Measurements from ENCODE around the gene PSMC6.
"Not testable (repeated sequence)": the region's sequence is repeated elsewhere in the genome, so short reads cannot be mapped to it uniquely, and the experiment has no call there.

Gene PSMC6

DNA sequence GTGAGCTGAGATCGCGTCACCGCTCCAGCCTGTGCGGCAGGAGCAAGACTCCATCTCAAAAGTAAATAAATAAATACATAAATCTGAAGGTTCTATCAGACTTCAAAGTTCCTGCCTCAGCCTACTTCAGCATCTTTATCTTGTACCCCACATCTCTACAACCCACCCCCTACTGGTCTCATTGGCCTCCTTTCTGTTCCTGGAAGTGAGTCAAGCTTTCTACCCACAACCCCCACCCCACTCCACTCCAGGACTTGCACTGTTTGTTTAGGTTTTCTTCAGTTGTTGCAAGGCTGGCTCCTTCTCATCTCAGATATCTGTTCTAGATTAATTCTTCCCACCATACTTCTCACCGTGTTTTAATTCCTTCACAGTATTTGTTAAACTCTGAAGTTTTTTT, 714 bp upstream of the PSMC6 start:
- H3K4me3 ChIP-seq (ENCODE audit: low read depth, low read length), result no peak overlapping the region
- in situ Hi-C loops (cut with HindIII; ENCODE audit: low sequenced_read_pairs), result no loop called here
- TF ChIP-seq, protein P1, sequence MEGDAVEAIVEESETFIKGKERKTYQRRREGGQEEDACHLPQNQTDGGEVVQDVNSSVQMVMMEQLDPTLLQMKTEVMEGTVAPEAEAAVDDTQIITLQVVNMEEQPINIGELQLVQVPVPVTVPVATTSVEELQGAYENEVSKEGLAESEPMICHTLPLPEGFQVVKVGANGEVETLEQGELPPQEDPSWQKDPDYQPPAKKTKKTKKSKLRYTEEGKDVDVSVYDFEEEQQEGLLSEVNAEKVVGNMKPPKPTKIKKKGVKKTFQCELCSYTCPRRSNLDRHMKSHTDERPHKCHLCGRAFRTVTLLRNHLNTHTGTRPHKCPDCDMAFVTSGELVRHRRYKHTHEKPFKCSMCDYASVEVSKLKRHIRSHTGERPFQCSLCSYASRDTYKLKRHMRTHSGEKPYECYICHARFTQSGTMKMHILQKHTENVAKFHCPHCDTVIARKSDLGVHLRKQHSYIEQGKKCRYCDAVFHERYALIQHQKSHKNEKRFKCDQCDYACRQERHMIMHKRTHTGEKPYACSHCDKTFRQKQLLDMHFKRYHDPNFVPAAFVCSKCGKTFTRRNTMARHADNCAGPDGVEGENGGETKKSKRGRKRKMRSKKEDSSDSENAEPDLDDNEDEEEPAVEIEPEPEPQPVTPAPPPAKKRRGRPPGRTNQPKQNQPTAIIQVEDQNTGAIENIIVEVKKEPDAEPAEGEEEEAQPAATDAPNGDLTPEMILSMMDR (IDR thresholded peaks at IDR 0.05; ENCODE audit: low read depth, low read length), result no peak
- DNase-seq (ENCODE audit: low read depth, low spot score), result no peak

DNA sequence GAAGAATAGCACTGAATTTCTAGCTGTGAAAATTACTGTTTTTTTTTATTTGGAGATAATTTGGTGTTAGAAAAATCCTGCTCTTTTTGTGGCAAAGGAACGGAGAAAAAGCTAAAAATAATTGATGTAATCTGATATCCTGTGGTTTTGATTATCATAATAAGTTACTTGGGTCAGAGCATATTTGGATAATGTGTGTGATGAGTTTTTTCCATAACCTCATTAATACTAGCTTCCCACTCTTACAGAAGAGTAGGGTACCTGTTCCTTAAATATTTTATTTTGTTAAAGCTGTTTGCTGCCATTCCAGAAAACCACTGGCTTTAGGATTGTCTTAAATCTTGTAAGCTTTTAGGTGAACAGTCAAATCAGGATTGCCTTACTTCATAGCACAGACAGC, 4.7 kb downstream of the PSMC6 start:
- no peak overlapping the region for H3K4me3 ChIP-seq (ENCODE audit: low read depth, low read length)
- DNase-seq (ENCODE audit: low read depth, low spot score), result no peak
- in situ Hi-C loops (cut with HindIII; ENCODE audit: low sequenced_read_pairs), result no loop called here
- TF ChIP-seq, protein P1 (IDR thresholded peaks at IDR 0.05; ENCODE audit: low read depth, low read length), result no peak

DNA sequence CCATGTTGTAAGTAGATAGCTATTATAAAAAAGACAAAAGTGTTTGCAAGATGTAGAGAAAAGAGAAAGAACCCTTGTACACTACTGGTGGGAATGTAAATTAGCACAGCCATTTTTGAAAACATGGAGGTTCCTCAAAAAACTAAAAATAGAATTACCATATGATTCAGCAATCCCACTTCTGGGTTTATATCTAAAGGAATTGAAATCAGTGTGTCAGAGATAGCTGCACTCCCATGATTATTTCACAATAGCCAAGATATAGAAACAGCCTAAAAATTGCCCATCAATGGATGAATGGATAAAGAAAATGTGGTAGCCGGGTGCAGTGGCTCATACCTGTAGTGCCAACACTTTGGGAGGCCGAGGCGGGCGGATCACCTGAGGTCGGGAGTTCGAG, 9.2 kb downstream of the PSMC6 start:
- DNase-seq (ENCODE audit: low read depth, low spot score), result no peak
- in situ Hi-C loops (cut with HindIII; ENCODE audit: low sequenced_read_pairs), result no loop called here
- H3K4me3 ChIP-seq (ENCODE audit: low read depth, low read length), result no peak overlapping the region
- TF ChIP-seq, protein P1 (IDR thresholded peaks at IDR 0.05; ENCODE audit: low read depth, low read length), result no peak

DNA sequence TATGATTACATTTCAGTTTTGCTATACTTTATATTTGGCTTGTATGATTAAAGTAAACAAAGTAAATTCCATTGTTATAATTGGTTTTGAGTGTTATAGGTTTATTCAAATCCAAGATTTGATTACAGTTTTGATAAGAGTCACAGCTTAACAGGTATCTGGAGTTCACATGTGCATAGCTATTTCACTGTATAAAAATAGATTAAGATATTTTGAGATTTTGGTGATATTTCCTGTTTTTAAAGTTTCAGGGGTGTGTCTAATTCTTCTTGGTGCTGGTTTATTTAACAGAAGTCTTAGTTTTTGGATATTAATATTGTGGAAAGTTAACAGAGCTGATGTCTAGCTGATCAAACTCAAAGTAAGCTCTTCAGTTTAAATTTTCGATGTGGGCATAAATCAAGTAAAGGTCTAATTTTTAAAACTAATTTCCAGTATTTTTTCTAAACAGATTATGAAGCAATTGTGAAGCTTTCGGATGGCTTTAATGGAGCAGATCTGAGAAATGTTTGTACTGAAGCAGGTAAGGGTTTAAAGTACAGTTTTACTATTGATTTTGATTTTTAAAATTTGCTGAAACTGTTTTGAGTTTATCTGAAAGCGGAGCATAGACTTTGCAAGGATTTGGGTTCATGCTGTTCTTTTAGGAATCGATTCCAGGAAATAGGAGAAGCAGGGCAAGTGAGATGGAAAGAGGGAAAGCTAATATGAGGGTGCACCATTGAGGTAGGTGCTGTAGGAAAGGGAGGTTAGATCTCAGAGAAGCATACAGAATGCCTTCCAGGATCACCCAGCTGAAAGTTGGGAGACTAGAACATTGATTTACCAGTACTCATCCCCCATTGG, 16.7 kb downstream of the PSMC6 start:
- TF ChIP-seq, protein P1 (IDR thresholded peaks at IDR 0.05; ENCODE audit: low read depth, low read length), result no peak

DNA sequence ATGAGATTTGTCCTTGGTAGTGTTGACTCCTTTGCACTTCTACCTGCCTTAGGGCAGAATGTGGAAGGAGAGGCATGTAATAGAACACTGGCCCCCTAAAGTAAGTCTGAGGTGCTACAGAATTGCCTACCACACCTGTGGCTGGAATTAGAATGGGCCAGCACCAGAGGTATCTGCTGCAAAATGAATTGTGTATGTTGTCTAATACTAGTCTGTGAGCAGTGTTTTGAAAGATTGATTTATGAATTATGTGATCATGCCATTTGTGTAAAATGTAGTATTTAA, 17.3 kb downstream of the PSMC6 start:
- no peak for DNase-seq (ENCODE audit: low read depth, low spot score)
- TF ChIP-seq, protein P1 (IDR thresholded peaks at IDR 0.05; ENCODE audit: low read depth, low read length), result no peak
- in situ Hi-C loops (cut with HindIII; ENCODE audit: low sequenced_read_pairs), result no loop called here
- H3K4me3 ChIP-seq (ENCODE audit: low read depth, low read length), result no peak overlapping the region

More for the DNA sequence above, 16.7 kb downstream of the PSMC6 start:
- no peak overlapping the region for H3K4me3 ChIP-seq (ENCODE audit: low read depth, low read length)
- in situ Hi-C loops (cut with HindIII; ENCODE audit: low sequenced_read_pairs), result no loop called here
- no peak for DNase-seq (ENCODE audit: low read depth, low spot score)

DNA sequence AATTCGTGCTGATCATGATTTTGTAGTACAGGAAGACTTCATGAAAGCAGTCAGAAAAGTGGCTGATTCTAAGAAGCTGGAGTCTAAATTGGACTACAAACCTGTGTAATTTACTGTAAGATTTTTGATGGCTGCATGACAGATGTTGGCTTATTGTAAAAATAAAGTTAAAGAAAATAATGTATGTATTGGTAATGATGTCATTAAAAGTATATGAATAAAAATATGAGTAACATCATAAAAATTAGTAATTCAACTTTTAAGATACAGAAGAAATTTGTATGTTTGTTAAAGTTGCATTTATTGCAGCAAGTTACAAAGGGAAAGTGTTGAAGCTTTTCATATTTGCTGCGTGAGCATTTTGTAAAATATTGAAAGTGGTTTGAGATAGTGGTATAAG, 20.5 kb downstream of the PSMC6 start:
- H3K4me3 ChIP-seq (ENCODE audit: low read depth, low read length); DNase-seq (ENCODE audit: low read depth, low spot score); in situ Hi-C loops (cut with HindIII; ENCODE audit: low sequenced_read_pairs): not testable (repeated sequence)

DNA sequence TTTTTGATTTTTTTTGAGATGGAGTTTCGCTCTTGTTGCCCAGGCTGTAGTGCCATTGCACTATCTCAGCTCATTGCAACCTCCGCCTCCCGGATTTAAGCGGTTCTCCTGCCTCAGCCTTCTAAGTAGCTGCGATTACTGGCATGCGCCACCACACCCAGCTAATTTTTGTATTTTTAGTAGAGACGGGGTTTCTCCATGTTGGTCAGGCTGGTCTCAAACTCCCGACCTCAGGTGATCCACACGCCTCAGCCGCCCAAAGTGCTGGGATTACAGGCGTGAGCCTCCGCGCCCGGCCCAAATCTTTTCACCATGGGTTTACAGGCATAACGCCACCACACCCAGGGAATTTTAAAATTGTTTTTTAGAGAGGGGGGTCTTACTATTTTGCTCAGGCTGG, 22.0 kb downstream of the PSMC6 start:
- DNase-seq (ENCODE audit: low read depth, low spot score); H3K4me3 ChIP-seq (ENCODE audit: low read depth, low read length); in situ Hi-C loops (cut with HindIII; ENCODE audit: low sequenced_read_pairs): not testable (repeated sequence)

DNA sequence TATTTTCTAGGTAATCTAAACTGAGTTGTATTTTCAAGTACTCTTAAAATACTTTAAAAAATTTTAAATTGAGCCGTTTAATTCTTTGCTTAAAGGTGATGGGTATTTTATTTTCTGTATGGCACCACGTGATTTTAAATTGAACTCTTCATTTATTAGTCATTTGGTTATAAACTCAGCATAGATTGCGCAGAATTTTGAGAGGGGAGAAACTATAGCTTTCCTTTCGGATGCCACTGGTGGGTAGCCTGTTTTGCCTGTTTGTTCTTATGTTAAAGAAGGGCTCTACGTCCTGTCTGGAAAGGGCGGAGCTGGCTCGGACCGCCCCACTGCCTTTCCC, 22.6 kb downstream of the PSMC6 start:
- DNase-seq (ENCODE audit: low read depth, low spot score), result no peak
- in situ Hi-C loops (cut with HindIII; ENCODE audit: low sequenced_read_pairs), result no loop called here
- TF ChIP-seq, protein P1 (IDR thresholded peaks at IDR 0.05; ENCODE audit: low read depth, low read length), result no peak
- H3K4me3 ChIP-seq (ENCODE audit: low read depth, low read length), result peak overlapping the region; percentile 35

Measured in astrocyte of the spinal cord (primary cell).